Mucosa of rectum (tissue), 2 donors: ENCODE measurements around the gene MLLT1.

Experiments used
- H3K27ac ChIP-seq, 2 donors: one replicate each; pipeline ENCODE4 v1.7.0; 2013; ENCODE audit warnings: inconsistent platforms in 2 of 2, low read depth in 2 of 2, low read length in 2 of 2
- H3K27me3 ChIP-seq, 2 donors: one replicate each; pipeline ENCODE4 v1.7.0; 2013; ENCODE audit warnings: low read length in 2 of 2; ENCODE audit not compliant: control insufficient read depth in 2 of 2, insufficient read depth in 2 of 2
- H3K36me3 ChIP-seq, 2 donors: one replicate each; pipeline ENCODE4 v1.7.0; 2013; ENCODE audit warnings: low read length in 2 of 2; ENCODE audit not compliant: control insufficient read depth in 2 of 2, insufficient read depth in 2 of 2
- H3K4me1 ChIP-seq, 2 donors: one replicate each; pipeline ENCODE4 v1.7.0; 2013; ENCODE audit warnings: low read length in 2 of 2, mild to moderate bottlenecking in 1 of 2; ENCODE audit not compliant: control insufficient read depth in 2 of 2, insufficient read depth in 2 of 2
- H3K4me3 ChIP-seq, 2 donors: one replicate each; pipeline ENCODE4 v1.7.0; 2013; ENCODE audit warnings: low read length in 2 of 2
- H3K9ac ChIP-seq, 2 donors: one replicate each; pipeline ENCODE4 v1.7.0; 2013; ENCODE audit warnings: low read length in 2 of 2, low read depth in 1 of 2, mild to moderate bottlenecking in 1 of 2
- H3K9me3 ChIP-seq, 2 donors: one replicate each; pipeline ENCODE4 v1.7.0; 2013; ENCODE audit warnings: low read length in 2 of 2; ENCODE audit not compliant: control insufficient read depth in 2 of 2
- donor health status: healthy.
- donor health status: Normal muscosa, but diverticular disease.

MLLT1 gene

DNA sequence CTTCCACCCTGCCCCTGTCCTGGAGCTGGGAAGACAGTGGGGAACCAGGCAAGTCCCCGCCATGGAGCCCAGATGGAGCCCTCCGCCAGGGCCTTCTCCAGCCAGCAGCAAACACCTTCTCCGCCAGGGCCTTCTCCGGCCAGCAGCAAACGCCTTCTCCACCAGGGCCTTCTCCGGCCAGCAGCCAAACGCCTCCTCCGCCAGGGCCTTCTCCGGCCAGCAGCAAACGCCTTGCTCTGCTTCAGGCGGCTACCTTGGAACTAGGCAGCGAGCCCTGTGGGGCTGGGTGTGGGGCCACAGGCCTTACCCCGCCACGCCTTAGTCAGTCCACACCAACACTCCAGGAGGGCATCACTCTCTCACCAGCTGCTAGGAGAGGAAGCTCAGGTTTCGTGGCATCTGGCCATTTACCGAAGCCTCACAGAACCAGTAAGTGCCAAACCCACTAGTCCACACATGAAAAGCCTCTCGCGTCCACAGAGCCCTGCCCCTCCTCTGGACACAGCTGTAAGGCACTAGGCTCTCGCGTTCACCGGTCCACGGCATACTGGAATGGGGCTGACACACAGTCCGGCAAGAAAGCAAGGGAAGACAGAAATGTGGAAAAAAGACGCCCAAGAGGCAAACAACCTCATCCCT is 41.0 kb downstream of the MLLT1 start:
- H3K4me1 ChIP-seq, result peaks cover 12 to 13% of the 10 kb centered on the region in 2 donors
- H3K4me3 ChIP-seq, result no peak overlapping the region
- no peak overlapping the region for H3K9ac ChIP-seq
- H3K36me3 ChIP-seq, result no peaks in the 10 kb centered on the region
- H3K9me3 ChIP-seq, result no peaks in the 10 kb centered on the region
- no peak overlapping the region for H3K27ac ChIP-seq
- H3K27me3 ChIP-seq, result no peaks in the 10 kb centered on the region

DNA sequence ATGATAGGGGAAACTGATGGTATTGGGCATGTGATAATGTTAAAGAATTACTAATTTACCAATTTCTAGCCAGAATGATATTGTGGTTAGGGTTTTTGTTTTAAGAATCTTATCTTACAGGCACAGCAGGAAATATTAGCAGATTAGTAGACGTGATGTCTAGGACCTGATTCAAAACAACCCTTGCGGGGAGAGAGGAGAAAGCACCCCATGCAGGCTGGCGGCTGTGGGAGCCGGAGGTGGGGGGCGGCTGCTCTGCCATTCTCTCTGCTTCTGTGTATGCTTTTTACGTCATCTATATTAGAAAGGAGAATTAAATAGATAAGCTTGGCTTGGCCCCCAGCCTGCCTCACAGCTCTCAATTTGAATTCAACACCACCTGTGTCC is 41.5 kb downstream of the MLLT1 start:
- Histone ChIP-seq H3K4me3 (no peak overlapping the region), H3K27ac (no peak overlapping the region), H3K9ac (no peak overlapping the region), H3K4me1 (peaks cover 13 to 17% of the 10 kb centered on the region in 2 donors), H3K36me3 (no peaks in the 10 kb centered on the region), H3K9me3 (no peaks in the 10 kb centered on the region), H3K27me3 (no peaks in the 10 kb centered on the region)

DNA sequence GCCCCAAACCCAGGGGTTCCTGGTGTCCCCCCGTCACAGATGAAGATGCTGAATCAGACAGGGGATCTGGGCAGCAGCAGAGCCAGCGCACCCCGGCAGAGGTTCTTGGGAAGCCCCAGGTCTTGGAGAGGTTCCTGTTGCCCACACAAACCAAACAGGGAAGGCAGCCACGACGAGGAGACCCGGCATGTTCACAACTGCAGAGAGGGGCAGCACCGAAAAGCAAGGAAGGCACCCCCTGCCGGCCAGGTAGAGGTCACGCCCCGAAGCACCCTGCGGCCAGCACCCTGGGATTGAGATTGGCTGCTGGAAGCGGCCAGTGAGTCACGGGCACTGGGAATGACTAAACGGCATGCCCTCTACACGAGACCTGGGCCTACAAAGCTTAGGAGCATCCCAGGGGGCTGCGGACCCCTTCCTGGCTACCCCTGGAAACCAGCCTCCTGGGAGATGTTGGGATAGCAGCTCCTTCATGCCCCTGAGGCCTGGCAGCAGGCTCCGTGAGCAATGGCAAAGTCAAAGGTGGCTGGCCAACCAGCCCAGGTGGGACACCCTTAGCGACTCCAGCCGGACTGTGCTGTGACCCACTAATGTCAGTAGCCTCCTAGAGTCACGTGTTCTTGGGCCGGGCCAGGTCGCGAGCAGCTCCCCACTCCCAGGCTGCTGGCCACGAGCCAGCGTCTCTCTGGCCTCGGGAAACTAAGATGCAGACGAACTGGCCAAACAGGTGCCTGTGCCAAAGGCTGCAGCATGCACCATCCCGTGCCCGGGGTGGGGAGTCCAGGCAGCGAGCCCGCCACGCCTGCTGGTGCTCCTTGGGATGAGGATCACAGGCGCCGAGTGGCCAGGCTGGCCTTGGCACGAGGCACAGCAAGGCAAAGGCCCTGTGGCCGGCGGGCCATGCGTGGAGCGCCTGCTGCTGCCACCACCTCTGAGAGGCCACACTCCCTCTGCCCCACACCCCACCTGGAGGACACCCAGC is 43.2 kb downstream of the MLLT1 start:
- Histone ChIP-seq H3K27me3 (no peaks in the 10 kb centered on the region), H3K4me3 (no peak overlapping the region), H3K27ac (no peak overlapping the region), H3K9ac (no peak overlapping the region), H3K9me3 (no peaks in the 10 kb centered on the region), H3K4me1 (peaks cover 13 to 23% of the 10 kb centered on the region in 2 donors), H3K36me3 (no peaks in the 10 kb centered on the region)

DNA sequence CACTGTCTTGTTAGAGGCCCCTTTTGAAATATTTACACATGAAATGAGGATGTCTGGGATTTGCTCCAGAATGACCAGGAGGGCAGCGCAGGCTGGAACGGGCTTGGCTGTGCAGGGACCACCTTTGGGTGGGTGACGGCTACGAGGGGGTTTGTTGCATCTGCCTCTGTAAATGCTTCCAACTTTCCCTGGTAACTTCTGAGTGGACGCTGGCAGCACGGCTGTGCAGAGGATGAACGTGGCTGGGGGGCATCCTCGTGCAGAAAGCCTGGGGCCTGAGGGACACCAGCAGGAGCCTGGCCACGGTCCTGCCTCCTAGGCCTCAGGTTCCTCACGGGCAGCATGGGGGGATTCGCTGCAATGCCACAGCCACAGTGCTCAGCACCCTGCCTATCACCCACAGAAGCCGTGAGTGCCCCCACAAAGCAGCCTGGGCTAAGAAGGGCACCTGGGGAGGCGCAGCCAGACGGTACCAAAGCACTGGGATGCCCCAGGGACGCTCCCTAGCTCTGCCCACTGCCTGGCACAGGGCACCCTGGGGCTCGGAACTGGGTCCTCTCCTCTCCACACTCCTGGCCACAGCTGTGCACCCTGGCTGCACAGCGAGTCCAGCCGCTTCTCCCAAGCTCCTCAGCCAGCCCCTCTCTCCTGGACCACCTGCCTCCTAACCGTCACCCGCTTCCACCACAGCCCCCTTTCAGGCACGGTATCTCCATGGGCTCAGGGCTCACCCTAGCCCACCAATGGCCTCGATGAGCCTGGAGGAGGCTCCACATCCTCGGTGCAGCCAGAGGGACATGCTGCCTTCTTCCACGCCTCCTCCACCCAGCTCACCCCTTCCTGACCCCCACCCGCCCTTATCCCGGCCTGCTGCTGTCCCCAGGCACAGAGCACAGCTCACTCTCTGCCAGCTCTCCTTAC is 44.5 kb downstream of the MLLT1 start:
- H3K27me3 ChIP-seq, result no peaks in the 10 kb centered on the region
- no peak overlapping the region for H3K27ac ChIP-seq
- H3K4me3 ChIP-seq, result no peak overlapping the region
- no peaks in the 10 kb centered on the region for H3K9me3 ChIP-seq
- H3K4me1 ChIP-seq, result peaks cover 13 to 23% of the 10 kb centered on the region in 2 donors
- H3K9ac ChIP-seq, result no peak overlapping the region
- H3K36me3 ChIP-seq, result peaks cover under 1% of the 10 kb centered on the region in 2 donors

DNA sequence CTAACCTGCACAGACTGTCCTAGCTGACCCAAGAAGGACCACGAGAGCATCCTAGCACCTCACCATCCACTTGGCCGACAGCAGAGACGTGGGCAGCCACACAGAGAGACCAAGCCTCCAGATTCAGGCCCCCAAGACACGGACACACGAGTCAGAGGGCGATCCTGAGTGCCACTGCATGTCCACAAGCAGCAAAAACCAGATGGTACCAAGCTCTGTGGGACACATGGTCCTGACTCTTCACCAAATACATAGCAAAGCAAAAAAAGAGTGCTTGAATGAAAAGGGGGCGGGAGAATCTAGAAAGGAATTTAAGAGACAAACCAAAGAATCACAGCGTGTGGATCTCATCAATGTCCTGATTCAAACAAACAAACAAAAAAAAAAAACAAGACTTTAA is 45.2 kb downstream of the MLLT1 start:
- Histone ChIP-seq H3K9me3 (no peaks in the 10 kb centered on the region), H3K27ac (no peak overlapping the region), H3K9ac (no peak overlapping the region), H3K4me1 (peaks cover 13 to 23% of the 10 kb centered on the region in 2 donors), H3K4me3 (no peak overlapping the region), H3K27me3 (no peaks in the 10 kb centered on the region), H3K36me3 (peaks cover 4 to 6% of the 10 kb centered on the region in 2 donors)

DNA sequence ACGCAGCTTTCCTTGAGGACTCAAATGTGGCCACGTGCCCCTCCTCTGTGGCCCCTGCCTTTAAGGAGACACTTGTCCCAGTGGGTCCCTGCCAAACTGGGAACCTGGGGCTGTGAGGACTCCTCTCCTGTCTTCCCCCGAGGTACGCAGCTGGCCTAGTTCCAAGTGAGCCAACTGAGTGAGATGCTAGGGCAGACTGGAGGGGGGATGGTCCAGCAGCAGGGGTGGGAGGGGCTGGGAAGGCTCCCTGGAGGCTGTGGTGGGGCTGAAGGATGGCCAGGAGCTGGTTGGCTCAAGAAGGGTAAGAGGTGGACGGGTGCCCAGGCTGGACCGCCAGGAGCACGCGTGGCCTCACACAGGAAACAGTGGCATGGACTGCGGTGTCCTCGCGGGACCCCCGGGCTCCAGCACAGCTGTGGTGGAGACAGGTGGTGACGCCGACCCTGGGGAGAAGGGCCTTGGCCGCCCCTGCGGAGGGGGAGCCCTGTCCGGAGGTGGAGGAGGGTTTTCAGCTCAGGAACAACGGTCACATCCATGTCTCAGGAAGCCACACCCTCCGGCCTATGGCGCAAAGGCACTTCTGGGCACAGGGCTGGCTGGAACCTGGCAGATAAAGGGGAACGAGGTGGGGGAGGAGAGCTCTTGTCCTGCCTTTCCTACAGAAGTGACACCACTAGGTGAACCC is 45.8 kb downstream of the MLLT1 start:
- peak overlapping the region in 1 of 2 donors; percentile 29 for H3K27ac ChIP-seq
- no peaks in the 10 kb centered on the region for H3K27me3 ChIP-seq
- no peaks in the 10 kb centered on the region for H3K9me3 ChIP-seq
- H3K9ac ChIP-seq, result no peak overlapping the region
- peaks cover 13 to 21% of the 10 kb centered on the region in 2 donors for H3K4me1 ChIP-seq
- peaks cover 4 to 11% of the 10 kb centered on the region in 2 donors for H3K36me3 ChIP-seq
- no peak overlapping the region for H3K4me3 ChIP-seq

DNA sequence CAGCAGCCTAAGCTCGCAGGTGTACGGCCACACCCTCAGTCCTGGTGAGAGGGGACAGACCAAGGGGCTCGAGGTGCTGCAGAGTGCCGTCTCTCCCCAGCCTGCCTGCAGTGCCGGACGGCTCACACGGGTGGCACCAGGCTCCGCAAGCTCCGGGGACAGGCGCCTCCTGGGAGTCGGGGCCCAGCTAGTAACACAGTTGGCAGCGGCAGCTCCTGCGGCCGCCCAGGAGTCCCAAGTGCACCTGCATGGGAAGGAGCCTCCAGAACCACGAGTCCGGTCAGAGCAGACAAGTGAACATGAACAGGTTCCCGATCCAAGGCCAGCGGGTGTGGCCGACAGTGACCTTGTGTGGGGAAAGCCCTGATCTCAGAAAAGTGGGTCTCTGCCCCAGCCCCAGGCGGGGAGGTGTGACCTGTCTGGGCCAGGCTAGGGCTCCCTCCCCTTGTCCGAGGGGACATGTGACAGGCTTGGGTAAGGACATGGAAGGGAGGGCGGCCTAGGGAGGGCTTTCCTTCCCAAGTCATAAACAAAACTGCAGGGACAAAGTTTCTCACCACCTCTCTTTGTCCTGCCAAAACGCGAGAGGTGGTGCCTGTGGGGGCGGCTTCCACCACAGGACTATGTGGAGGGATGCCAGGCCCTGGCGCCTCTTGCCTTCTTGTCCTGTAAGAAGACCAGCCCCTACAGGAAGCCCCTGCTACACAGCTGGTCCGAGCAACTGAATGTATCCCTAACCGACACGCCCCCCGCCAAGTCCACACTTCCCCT is 46.5 kb downstream of the MLLT1 start:
- peaks cover 4 to 11% of the 10 kb centered on the region in 2 donors for H3K36me3 ChIP-seq
- no peaks in the 10 kb centered on the region for H3K9me3 ChIP-seq
- H3K27me3 ChIP-seq, result no peaks in the 10 kb centered on the region
- H3K9ac ChIP-seq, result no peak overlapping the region
- no peak overlapping the region for H3K4me3 ChIP-seq
- H3K4me1 ChIP-seq, result peaks cover 13 to 18% of the 10 kb centered on the region in 2 donors
- H3K27ac ChIP-seq, result no peak overlapping the region

DNA sequence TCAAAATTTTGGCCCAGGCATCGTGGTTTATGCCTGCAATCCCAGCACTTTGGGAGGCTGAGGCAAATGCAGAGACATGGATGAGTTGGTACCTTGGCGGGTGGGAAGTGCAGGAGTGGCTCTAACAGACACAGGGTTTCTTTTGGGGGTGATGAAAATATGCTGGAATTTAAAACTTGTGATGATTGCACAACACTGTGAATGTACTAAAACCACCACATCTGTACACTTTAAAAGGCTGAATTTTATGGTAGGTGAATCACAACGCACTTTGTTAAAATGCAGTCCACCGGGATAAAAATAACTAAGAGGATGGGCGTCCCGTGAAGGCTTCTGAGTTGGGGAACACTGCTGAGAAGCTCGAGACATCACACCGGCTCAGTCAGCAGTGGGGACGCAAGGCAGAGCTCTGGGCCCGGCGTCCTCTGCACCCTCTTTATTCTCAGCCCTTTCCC is 47.1 kb downstream of the MLLT1 start:
- H3K27ac ChIP-seq, result no peak overlapping the region
- H3K9me3 ChIP-seq, result no peaks in the 10 kb centered on the region
- H3K36me3 ChIP-seq, result peaks cover 4 to 11% of the 10 kb centered on the region in 2 donors
- H3K4me1 ChIP-seq, result peaks cover 10 to 18% of the 10 kb centered on the region in 2 donors
- no peak overlapping the region for H3K9ac ChIP-seq
- H3K4me3 ChIP-seq, result no peak overlapping the region
- no peaks in the 10 kb centered on the region for H3K27me3 ChIP-seq

DNA sequence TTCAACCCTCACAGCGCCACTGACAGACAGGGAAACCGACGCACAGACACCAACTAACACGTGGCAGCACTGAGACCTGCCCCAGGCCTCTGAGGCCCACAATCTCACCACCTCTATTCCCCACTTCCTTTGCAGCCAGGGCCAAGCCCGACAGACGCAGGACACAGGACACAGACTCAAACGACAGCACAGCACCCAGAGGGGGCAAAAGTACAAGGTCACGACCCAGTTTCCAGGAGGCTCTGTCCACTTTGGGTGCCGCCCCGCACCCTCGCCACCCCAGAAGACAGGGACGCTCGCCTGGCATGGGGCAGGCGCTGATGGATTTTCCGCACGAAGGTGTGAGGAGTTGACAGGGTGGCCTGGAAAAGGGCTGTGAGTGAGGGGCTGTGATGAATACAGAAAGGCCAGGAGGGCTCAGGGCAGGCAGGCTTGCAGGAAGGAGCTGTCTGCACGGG is 48.8 kb downstream of the MLLT1 start:
- H3K27me3 ChIP-seq, result no peaks in the 10 kb centered on the region
- peaks cover 12 to 14% of the 10 kb centered on the region in 2 donors for H3K36me3 ChIP-seq
- peaks cover 9 to 11% of the 10 kb centered on the region in 2 donors for H3K4me1 ChIP-seq
- H3K4me3 ChIP-seq, result no peak overlapping the region
- H3K9ac ChIP-seq, result no peak overlapping the region
- H3K9me3 ChIP-seq, result no peaks in the 10 kb centered on the region
- no peak overlapping the region for H3K27ac ChIP-seq
